Motor neuron (in vitro differentiated cells): ENCODE data around the gene SOX1. TPM values are rescaled to one million over a fixed set of nuclear protein-coding genes. Genes with fewer than 3 reads are reported as not detected.

Experiments used
- ATAC-seq, 8 experiments: fragments of 200-7000 bp; cut with Tn5 transposase; replicated peaks in 6 of 8; 2 replicates each; pipeline ENCODE4 v1.8.0; 2021; ENCODE audit warnings: mild to moderate bottlenecking in 8 of 8, moderate library complexity in 8 of 8
- H3K27ac ChIP-seq, 2 donors: fragments of 250-450 bp; sonication (Bioruptor Pico); 2 replicates each; pipeline ENCODE4 v1.9.0; 2021; ENCODE audit warnings: antibody characterized with exemption in 2 of 2, mild to moderate bottlenecking in 2 of 2, moderate library complexity in 1 of 2
- H3K4me1 ChIP-seq, 2 donors: fragments of 250-450 bp; sonication (Bioruptor Pico); replicated peaks in 1 of 2; 2 replicates each; pipeline ENCODE4 v1.6.1; 2021; ENCODE audit warnings: antibody characterized with exemption in 2 of 2, mild to moderate bottlenecking in 2 of 2, moderate library complexity in 1 of 2
- H3K4me3 ChIP-seq, 5 donors: fragments of 250-450 bp; sonication (Bioruptor Pico); 2 replicates each; pipeline ENCODE4 v1.9.0; 2021; ENCODE audit warnings: antibody characterized with exemption in 5 of 5, mild to moderate bottlenecking in 5 of 5, moderate library complexity in 4 of 5
- WGBS, 10 experiments: fragments of 450-650 bp; shearing (Covaris generic); methylation state at CpG; one replicate each; pipeline ENCODE4 v1.0.0; 2022; 5-methylcytosine and 5-hydroxymethylcytosine counted together
- in situ Hi-C, 9 experiments: fragments of 400-800 bp; cut with MboI; loops; one replicate each; pipeline ENCODE4 v1.15.0; 2021; ENCODE audit warnings: low sequenced_read_pairs in 9 of 9, low pct_unique_long_range_greater_than_20kb in 2 of 9; ENCODE audit not compliant: unreplicated experiment in 9 of 9
- total RNA-seq, 8 experiments: library from RNA; unstranded; fragments of 300-600 nt; gene quantifications; 2 replicates each; pipeline versions ENCODE4 v1.2.3 to v1.2.4, GENCODE V29; 2022

SOX1 gene
- total RNA-seq, 8 experiments from 2014 or later: 0.14 to 4.6 (median 2.5) TPM

DNA sequence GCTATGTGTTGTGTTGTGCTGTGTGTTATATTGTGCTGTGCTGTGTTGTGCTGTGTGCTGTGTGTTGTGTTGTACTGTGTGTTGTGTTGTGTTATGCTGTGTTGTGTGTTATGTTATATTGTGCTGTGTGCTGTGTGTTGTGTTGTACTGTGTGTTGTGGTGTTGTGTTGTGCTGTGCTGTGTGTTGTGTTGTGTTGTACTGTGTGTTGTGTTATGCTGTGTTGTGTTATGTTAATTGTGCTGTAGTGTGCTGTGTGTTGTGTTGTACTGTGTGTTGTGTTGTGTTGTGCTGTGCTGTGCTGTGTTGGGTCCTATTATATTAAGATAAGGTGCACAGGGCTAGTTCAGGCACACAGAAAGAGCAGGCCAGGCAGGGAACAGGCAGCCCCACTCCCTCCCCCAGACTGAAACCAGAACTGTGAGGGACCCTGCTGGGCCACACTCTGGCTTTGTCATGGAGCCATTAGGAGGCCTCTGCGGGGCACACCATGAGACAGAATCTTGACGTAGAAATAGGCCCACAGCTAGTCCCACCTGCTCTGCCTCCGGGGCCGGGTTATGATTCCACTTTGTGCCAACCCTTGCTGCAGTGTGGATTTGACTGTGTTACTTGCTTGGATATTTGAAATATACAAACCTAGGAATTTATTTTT, 12.1 kb downstream of the SOX1 start:
- in situ Hi-C loops: no loop called here
- Histone ChIP-seq H3K27ac (peak overlapping the region in 1 of 2 donors; percentile 61), H3K4me1 (peaks cover 17 to 42% of the 10 kb centered on the region in 2 donors), H3K4me3 (no peak overlapping the region)
- peak in 5 of 8 experiments; percentile 42 to 63 (median 50) for ATAC-seq
- WGBS, 10 experiments: 0 to 40% (median 15%) methylated on average over 1 to 4 of the region's 4 CpGs; no CpG with 5 or more reads in 3 of the 10 experiments

- H3K4me1 ChIP-seq: peaks cover 13 to 35% of the 10 kb centered on the region in 2 donors
- in situ Hi-C loops: no loop called here
- ATAC-seq: peak; percentile 11 to 98 (median 96)
- WGBS, 10 experiments: 13 to 100% (median 79%) methylated on average over 1 to 5 of the region's 6 CpGs; no CpG with 5 or more reads in 5 of the 10 experiments
- peak overlapping the region; percentile 58 to 61 for H3K27ac ChIP-seq
- H3K4me3 ChIP-seq: no peak overlapping the region
Measured at GRCh38 chr13:112079696-112080095, 12.7 kb downstream of the SOX1 start.

DNA sequence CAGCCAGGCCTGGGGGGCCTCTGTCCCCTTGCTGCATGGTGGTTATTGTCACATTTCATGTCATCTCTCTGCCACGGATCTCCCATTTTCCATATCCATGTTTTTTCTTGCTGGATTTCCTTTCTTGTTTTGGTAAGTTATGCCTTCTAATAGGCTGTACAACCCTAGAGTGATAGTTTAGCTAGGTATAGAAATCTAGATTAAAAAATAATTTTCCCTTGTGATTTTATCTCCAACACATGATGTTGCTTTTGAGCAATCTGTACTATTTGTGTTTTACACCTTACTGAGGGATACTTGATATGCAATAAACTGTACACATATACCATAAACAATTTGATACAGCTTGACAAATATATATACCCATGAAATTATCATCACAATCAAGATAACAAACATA, 17.0 kb downstream of the SOX1 start:
- ATAC-seq: no peak
- 0 to 100% (median 60%) methylated on average over 1 of the region's 1 CpG; no CpG with 5 or more reads in 3 of the 10 experiments for WGBS, 10 experiments
- in situ Hi-C loops: no loop called here
- H3K4me1 ChIP-seq: peaks cover 11 to 16% of the 10 kb centered on the region in 2 donors
- H3K27ac ChIP-seq: no peak overlapping the region
- no peak overlapping the region for H3K4me3 ChIP-seq

DNA sequence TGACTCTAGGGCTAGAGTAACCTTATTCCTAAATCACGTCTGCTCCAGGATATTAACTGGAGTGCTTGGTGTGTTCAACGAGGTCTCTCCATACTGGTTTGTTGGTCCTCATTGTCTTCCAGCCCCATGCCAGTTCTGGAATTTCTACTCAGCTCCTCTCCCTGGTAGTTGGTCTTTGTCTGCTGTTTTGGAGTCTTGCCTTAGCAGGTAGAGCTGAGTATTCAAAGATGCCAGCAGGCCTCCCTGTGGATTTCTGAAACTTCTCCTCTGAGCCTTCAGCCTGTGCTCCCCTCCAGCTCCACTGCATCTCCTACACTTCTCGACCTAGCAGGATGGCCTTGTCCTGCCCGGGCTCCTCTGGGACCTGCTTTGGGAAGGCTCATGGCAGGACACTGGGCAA, 25.5 kb downstream of the SOX1 start:
- in situ Hi-C loops: no loop called here

DNA sequence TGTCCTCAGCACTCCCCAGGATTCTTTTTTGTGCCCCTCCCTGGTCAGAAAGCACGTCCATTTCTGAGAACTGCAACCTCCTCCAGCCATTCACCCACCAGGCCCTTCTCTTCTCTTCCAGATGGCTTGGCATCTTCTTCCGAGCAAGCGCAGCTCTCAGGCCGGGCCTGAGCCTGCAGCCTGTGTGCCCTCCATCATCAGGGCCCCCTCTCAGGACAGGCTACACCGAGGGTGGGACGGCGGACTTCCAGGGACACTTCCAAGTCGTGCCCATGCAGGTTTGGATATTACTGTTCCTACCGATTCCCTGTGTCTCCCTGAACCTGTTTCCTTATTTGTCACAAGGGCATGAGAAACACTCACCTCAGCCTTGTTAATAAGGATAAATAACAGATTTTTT, 28.4 kb downstream of the SOX1 start:
- H3K4me1 ChIP-seq: peaks cover 0 to 5% of the 10 kb centered on the region in 2 donors
- H3K4me3 ChIP-seq: no peak overlapping the region
- in situ Hi-C loops: no loop called here
- no peak for ATAC-seq
- H3K27ac ChIP-seq: no peak overlapping the region
- WGBS, 10 experiments: 0 to 100% (median 93%) methylated on average over 1 to 6 of the region's 9 CpGs; no CpG with 5 or more reads in 1 of the 10 experiments

More for the DNA sequence above, 25.5 kb downstream of the SOX1 start:
- Histone ChIP-seq H3K4me3 (no peak overlapping the region), H3K4me1 (peaks cover 0 to 5% of the 10 kb centered on the region in 2 donors), H3K27ac (no peak overlapping the region)
- WGBS, 10 experiments: 0 to 100% (median 65%) methylated on average over 1 to 3 of the region's 4 CpGs; no CpG with 5 or more reads in 5 of the 10 experiments
- ATAC-seq: no peak

- 77 to 100% (median 94%) methylated on average over 1 to 8 of the region's 9 CpGs; no CpG with 5 or more reads in 3 of the 10 experiments for WGBS, 10 experiments
- ATAC-seq: no peak
- Histone ChIP-seq H3K27ac (no peak overlapping the region), H3K4me1 (peaks cover 8 to 9% of the 10 kb centered on the region in 2 donors), H3K4me3 (no peak overlapping the region)
- in situ Hi-C loops: no loop called here
Measured at GRCh38 chr13:112096959-112097358, 30.0 kb downstream of the SOX1 start.

DNA sequence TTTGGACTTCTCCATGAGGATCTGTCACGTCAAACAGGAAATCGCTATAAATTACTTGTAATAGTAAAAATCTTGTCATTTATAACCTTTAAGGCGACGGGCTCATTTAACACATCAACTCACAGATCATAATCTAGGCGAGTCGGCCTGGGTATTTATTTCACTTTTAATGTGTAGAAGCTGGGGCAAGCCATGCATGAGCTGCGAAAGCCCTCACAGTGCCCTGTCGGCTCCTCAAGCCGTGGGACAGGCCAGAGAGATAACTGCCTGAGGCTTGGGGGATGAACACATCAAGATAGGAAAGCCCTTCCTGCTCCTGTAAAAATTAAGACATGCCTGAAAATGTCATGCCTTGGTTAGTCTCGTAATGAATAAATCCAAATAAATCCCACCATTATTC, 30.8 kb downstream of the SOX1 start:
- Histone ChIP-seq H3K4me1 (peaks cover 15 to 16% of the 10 kb centered on the region in 2 donors), H3K4me3 (no peak overlapping the region), H3K27ac (no peak overlapping the region)
- ATAC-seq: no peak
- in situ Hi-C loops: no loop called here
- WGBS, 10 experiments: 0 to 97% (median 80%) methylated on average over 1 to 10 of the region's 10 CpGs; no CpG with 5 or more reads in 1 of the 10 experiments

GRCh38 chr13:112098699-112099098, 31.8 kb downstream of the SOX1 start:
- H3K4me3 ChIP-seq: no peak overlapping the region
- no peak for ATAC-seq
- H3K4me1 ChIP-seq: peaks cover 24% of the 10 kb centered on the region in 2 donors
- WGBS, 10 experiments: 8 to 98% (median 69%) methylated on average over 2 to 9 of the region's 9 CpGs; no CpG with 5 or more reads in 1 of the 10 experiments
- in situ Hi-C loops: no loop called here
- H3K27ac ChIP-seq: no peak overlapping the region

GRCh38 chr13:112101360-112101930, 34.5 kb downstream of the SOX1 start:
- WGBS, 10 experiments: 0 to 70% (median 53%) methylated on average over 2 to 11 of the region's 11 CpGs; no CpG with 5 or more reads in 1 of the 10 experiments
- H3K27ac ChIP-seq: no peak overlapping the region
- H3K4me1 ChIP-seq: peaks cover 48% of the 10 kb centered on the region in 2 donors
- in situ Hi-C loops: no loop called here
- ATAC-seq: peak in 2 of 8 experiments; percentile 18 to 29
- H3K4me3 ChIP-seq: no peak overlapping the region

GRCh38 chr13:112102243-112102642, 35.3 kb downstream of the SOX1 start:
- 0 to 39% (median 15%) methylated on average over 1 to 7 of the region's 7 CpGs; no CpG with 5 or more reads in 3 of the 10 experiments for WGBS, 10 experiments
- peak in 6 of 8 experiments; percentile 60 to 74 (median 68) for ATAC-seq
- in situ Hi-C loops: no loop called here

DNA sequence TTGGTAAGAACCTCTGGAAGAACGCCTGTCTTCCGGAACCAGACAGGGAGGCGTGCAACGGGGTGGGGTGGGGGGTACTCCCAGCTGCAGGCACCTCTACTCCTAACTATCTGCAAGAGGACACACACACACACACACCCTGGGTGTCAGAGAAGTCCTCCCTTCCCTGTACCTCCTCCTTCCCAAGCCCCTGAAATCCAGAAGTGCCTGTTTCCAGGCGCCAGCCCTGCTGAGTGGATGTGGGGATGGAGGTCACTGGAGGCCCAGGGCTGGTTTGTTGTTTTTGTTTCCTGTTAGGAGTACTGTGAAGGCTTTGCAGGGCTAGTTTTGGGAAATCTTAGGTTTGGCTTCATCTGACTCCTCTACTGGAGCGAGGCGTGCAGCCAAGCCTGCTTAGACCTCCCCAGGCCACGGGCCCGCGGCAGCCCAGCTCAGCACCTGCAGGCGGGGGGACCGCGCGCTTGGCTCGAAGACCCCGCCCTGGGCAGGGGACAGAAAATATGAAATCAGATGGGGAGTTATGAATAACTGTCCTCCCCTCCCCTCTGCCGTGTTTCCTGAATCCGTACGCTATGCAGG, 36.4 kb downstream of the SOX1 start:
- Histone ChIP-seq H3K27ac (no peak overlapping the region), H3K4me1 (peaks cover 54 to 57% of the 10 kb centered on the region in 2 donors), H3K4me3 (no peak overlapping the region)
- no peak for ATAC-seq
- WGBS, 10 experiments: 20 to 80% (median 59%) methylated on average over 1 to 9 of the region's 19 CpGs; no CpG with 5 or more reads in 4 of the 10 experiments
- in situ Hi-C loops: no loop called here

More at GRCh38 chr13:112102243-112102642, 35.3 kb downstream of the SOX1 start:
- Histone ChIP-seq H3K4me3 (no peak overlapping the region), H3K4me1 (peaks cover 54 to 55% of the 10 kb centered on the region in 2 donors), H3K27ac (no peak overlapping the region)

- Histone ChIP-seq H3K4me3 (peak overlapping the region in 1 of 5 donors; percentile 2), H3K27ac (peak overlapping the region in 1 of 2 donors; percentile 57), H3K4me1 (peaks cover 54 to 57% of the 10 kb centered on the region in 2 donors)
- peak in 4 of 8 experiments; percentile 2 to 15 (median 10) for ATAC-seq
- in situ Hi-C loops: no loop called here
- WGBS, 10 experiments: 3 to 25% (median 7%) methylated on average over 3 to 38 of the region's 76 CpGs; no CpG with 5 or more reads in 4 of the 10 experiments
Measured at GRCh38 chr13:112103961-112104880, 37.3 kb downstream of the SOX1 start.
